ENCODE results near the gene RIOK1. TPM values are rescaled to one million over a fixed set of nuclear protein-coding genes. Genes with fewer than 3 reads are reported as not detected.
A peak's percentile ranks its signal among the peaks of the same experiment; 100 is the strongest.
"Not testable (repeated sequence)": the region's sequence is repeated elsewhere in the genome, so short reads cannot be mapped to it uniquely, and the experiment has no call there.

RIOK1 gene
- total RNA-seq, 1 experiment from 2014 or later: 19.1 TPM

GRCh38 chr6:7440476-7440875 lies 50.9 kb downstream of the RIOK1 start:
- peak; percentile 4 for DNase-seq (ENCODE audit: low read depth)

DNA sequence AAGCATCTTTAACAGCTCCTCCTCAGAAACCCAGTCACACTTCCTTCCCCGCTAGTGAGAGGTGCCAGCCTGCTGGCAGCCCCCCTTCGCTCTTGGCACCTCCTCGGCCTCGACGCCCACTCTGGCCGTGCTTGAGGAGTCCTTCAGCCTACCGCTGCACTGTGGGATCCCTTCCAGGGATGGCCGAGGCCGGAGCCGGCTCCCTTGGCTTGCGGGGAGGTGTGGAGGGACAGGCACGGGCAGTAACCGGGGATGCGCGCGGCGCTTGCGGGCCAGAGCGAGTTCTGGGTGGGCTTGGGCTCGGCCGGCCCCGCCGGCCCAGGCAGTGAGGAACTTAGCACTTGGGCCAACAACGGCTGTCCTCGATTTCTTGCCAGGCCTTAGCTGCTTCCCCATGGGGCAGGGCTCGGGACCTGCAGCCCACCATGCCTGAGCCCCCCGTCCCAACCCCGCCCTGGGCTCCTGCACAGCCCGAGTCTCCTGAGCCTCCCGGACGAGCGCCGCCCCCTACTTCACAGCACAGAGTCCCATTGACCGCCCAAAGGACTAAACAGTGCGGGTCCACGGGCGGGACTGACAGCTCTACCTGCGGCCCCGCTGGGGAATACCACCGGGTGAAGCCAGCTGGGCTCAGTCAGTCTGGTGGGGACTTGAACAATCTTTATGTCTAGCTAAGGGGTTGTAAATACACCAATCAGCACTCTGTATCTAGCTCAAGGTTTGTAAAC lies 51.6 kb downstream of the RIOK1 start:
- no peak for DNase-seq (ENCODE audit: low read depth)

GRCh38 chr6:7442467-7442866 lies 52.9 kb downstream of the RIOK1 start:
- no peak for DNase-seq (ENCODE audit: low read depth)

GRCh38 chr6:7445101-7445500 lies 55.5 kb downstream of the RIOK1 start:
- DNase-seq (ENCODE audit: low read depth): no peak

- no peak for DNase-seq (ENCODE audit: low read depth)
Measured at GRCh38 chr6:7445885-7446461, 56.4 kb downstream of the RIOK1 start.

- DNase-seq (ENCODE audit: low read depth): no peak
Measured at GRCh38 chr6:7446619-7447325, 57.2 kb downstream of the RIOK1 start.

- no peak for DNase-seq (ENCODE audit: low read depth)
Measured at GRCh38 chr6:7448232-7448631, 58.6 kb downstream of the RIOK1 start.

GRCh38 chr6:7449018-7449417 lies 59.4 kb downstream of the RIOK1 start:
- no peak for DNase-seq (ENCODE audit: low read depth)

GRCh38 chr6:7451326-7451725 lies 61.7 kb downstream of the RIOK1 start:
- no peak for DNase-seq (ENCODE audit: low read depth)

- DNase-seq (ENCODE audit: low read depth): no peak
Measured at GRCh38 chr6:7452898-7453297, 63.3 kb downstream of the RIOK1 start.

- DNase-seq (ENCODE audit: low read depth): no peak
Measured at GRCh38 chr6:7454696-7455358, 65.2 kb downstream of the RIOK1 start.

DNA sequence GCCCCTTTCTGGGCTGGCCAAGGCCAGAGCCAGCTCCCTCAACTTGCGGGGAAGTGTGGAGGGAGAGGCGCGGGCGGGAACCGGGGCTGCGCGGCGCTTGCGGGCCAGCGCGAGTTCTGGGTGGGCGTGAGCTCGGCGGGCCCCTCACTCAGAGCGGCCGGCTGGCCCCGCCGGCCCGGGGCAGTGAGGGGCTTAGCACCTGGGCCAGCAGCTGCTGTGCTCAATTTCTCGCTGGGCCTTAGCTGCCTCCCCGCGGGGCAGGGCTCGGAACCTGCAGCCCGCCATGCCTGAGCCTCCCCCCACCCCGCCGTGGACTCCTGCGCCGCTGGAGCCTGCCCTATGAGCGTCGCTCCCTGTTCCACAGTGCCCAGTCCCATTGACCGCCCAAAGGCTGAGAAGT lies 66.7 kb downstream of the RIOK1 start:
- not testable (repeated sequence) for DNase-seq (ENCODE audit: low read depth)

DNA sequence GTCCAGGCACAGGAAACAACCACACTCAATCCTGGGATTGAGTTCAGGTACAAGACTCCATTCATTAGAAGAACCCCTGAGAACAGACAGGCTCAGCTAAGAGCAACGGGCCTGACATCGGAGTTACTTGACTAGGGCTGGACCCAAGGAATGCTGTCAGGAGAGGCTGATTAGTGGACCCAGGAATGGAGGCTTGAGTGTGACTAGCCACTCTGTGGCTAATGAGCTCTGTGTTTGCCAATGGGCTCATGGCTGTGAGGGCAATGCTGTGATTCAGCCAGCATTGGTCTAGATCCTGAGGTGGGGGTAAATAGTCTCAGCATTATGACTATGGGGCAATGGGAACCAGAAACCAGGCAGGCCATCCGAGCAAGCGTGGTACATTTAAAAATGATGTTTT lies 71.8 kb downstream of the RIOK1 start:
- no peak for DNase-seq (ENCODE audit: low read depth)

GRCh38 chr6:7463785-7464184 lies 74.2 kb downstream of the RIOK1 start:
- DNase-seq (ENCODE audit: low read depth): peak; percentile 45

GRCh38 chr6:7467007-7467897 lies 77.6 kb downstream of the RIOK1 start:
- no peak for DNase-seq (ENCODE audit: low read depth)

Other genes with a start within 250 kb of the RIOK1 start
- 109 and 128 TPM in 2 replicates for gene SSR1, start 76.6 kb upstream of the RIOK1 start, total RNA-seq (2014; rRNA removed)
- not detected in 2 replicates for gene CAGE1, start 66 bp upstream of the RIOK1 start, total RNA-seq (2014; rRNA removed)
- 4.5 and 5.5 TPM in 2 replicates for gene DSP, start 151.9 kb downstream of the RIOK1 start, total RNA-seq (2014; rRNA removed)
- gene SNRNP48, start 200.4 kb downstream of the RIOK1 start, total RNA-seq (2014; rRNA removed): 13.0 and 15.7 TPM in 2 replicates